HepG2 (cell line): ENCODE results near the gene POU2AF3. TPM values are rescaled to one million over a fixed set of nuclear protein-coding genes. Genes with fewer than 3 reads are reported as not detected.

Source experiments
- ARHGAP35 ChIP-seq: sonication (generic); formaldehyde crosslinking; IDR thresholded peaks from 2 replicates; pipeline ENCODE4 v1.9.0; 2022; ENCODE audit warnings: mild to moderate bottlenecking, inconsistent platforms, moderate library complexity, missing genetic modification reagents, borderline replicate concordance
- ETV5 ChIP-seq: IDR thresholded peaks from 2 replicates; pipeline ENCODE4 v1.6.1; 2018; ENCODE audit warnings: missing biosample characterization, missing genetic modification reagents, inconsistent platforms, borderline replicate concordance
- FOXA1 ChIP-seq, 2 experiments: fragments of 450-650 bp in 1 of 2; sonication (generic) in 1 of 2; formaldehyde crosslinking in 1 of 2; IDR thresholded peaks; 2 replicates each; pipeline versions ENCODE4 v1.4.0 to v1.6.1; 2016 to 2020; ENCODE audit warnings: missing genetic modification reagents in 1 of 2
- KLF12 ChIP-seq: sonication (generic); formaldehyde crosslinking; IDR thresholded peaks from 2 replicates; pipeline ENCODE4 v1.4.0; 2020; ENCODE audit warnings: missing genetic modification reagents, borderline replicate concordance
- NAIF1 ChIP-seq: sonication (generic); formaldehyde crosslinking; IDR thresholded peaks from 2 replicates; pipeline ENCODE4 v1.5.0; 2020; ENCODE audit warnings: mild to moderate bottlenecking, missing genetic modification reagents, borderline replicate concordance
- NFATC3 ChIP-seq: sonication (generic); formaldehyde crosslinking; IDR thresholded peaks from 2 replicates; pipeline ENCODE4 v1.5.1; 2020; ENCODE audit warnings: mild to moderate bottlenecking, missing genetic modification reagents
- RFXAP ChIP-seq: sonication (generic); formaldehyde crosslinking; IDR thresholded peaks from 2 replicates; pipeline ENCODE4 v1.4.0; 2020; ENCODE audit warnings: missing genetic modification reagents, borderline replicate concordance
- SALL1 ChIP-seq: sonication (generic); formaldehyde crosslinking; IDR thresholded peaks from 2 replicates; pipeline ENCODE4 v1.8.0; 2022; ENCODE audit warnings: mild to moderate bottlenecking, missing genetic modification reagents
- SOX5 ChIP-seq: IDR thresholded peaks from 2 replicates; pipeline ENCODE4 v1.6.1; 2016; ENCODE audit warnings: borderline replicate concordance
- SOX6 ChIP-seq, 2 experiments: fragments of 450-650 bp in 1 of 2; sonication (generic) in 1 of 2; formaldehyde crosslinking in 1 of 2; IDR thresholded peaks; 2 replicates each; pipeline versions ENCODE4 v1.4.0 to v1.6.1; 2017 to 2020; ENCODE audit warnings: antibody characterized with exemption in 1 of 2, mild to moderate bottlenecking in 1 of 2, missing genetic modification reagents in 1 of 2
- ZNF205 ChIP-seq: IDR thresholded peaks from 2 replicates; pipeline ENCODE4 v1.6.1; 2018; ENCODE audit warnings: missing biosample characterization, missing genetic modification reagents
- ZNF30 ChIP-seq: sonication (generic); formaldehyde crosslinking; IDR thresholded peaks from 2 replicates; pipeline ENCODE4 v1.5.0; 2020; ENCODE audit warnings: mild to moderate bottlenecking, missing genetic modification reagents
- ZNF644 ChIP-seq: IDR thresholded peaks from 2 replicates; pipeline ENCODE4 v1.6.1; 2016; ENCODE audit warnings: low read depth
- polyA plus RNA-seq, 8 experiments: library from polyadenylated mRNA; depleted of rRNA in 3 of 8; stranded (reverse) in 7 of 8; unstranded in 1 of 8; fragments of >200 nt; fragmentation: Illumina TruSeq in 4 of 8; extraction: Trizol in 4 of 8; gene quantifications; 2 replicates each; pipeline versions ENCODE4 v1.2.1 to v1.2.3, GENCODE V29; 2011 to 2016; ENCODE audit warnings: low read depth in 4 of 8, missing spikeins in 1 of 8, mixed read lengths in 1 of 8; ENCODE audit not compliant: insufficient read depth in 1 of 8
- total RNA-seq, 5 experiments: library from RNA; depleted of rRNA; stranded (reverse); fragments of >200 nt; fragmentation: Illumina TruSeq; extraction: Trizol; gene quantifications; 2 replicates each; pipeline ENCODE4 v1.2.3, GENCODE V29; 2016; ENCODE audit warnings: low read depth in 1 of 5
- TF ChIP-seq, protein P1 (sequence below): sonication (generic); formaldehyde crosslinking; IDR thresholded peaks from 2 replicates; pipeline ENCODE4 v1.4.0; 2020; ENCODE audit warnings: missing genetic modification reagents, borderline replicate concordance
- TF ChIP-seq, protein P2 (sequence below): sonication (generic); formaldehyde crosslinking; IDR thresholded peaks from 2 replicates; pipeline ENCODE4 v1.4.0; 2020; ENCODE audit warnings: missing genetic modification reagents
- TF ChIP-seq, protein P3 (sequence below): sonication (generic); formaldehyde crosslinking; IDR thresholded peaks from 2 replicates; pipeline ENCODE4 v1.5.1; 2020; ENCODE audit warnings: missing genetic modification reagents, mild to moderate bottlenecking, borderline replicate concordance
- TF ChIP-seq, protein P4 (sequence below): sonication (generic); formaldehyde crosslinking; IDR thresholded peaks from 2 replicates; pipeline ENCODE4 v1.4.0; 2020; ENCODE audit warnings: mild to moderate bottlenecking, missing genetic modification reagents
- TF ChIP-seq, protein P5 (sequence below): sonication (generic); formaldehyde crosslinking; IDR thresholded peaks from 2 replicates; pipeline ENCODE4 v1.8.1; 2022; ENCODE audit warnings: mild to moderate bottlenecking, missing genetic modification reagents

The POU2AF3 gene
- total and polyA plus RNA-seq, 2 of the 13 experiments (the other 11 are each of a cell fraction or from before 2014, with no cell fraction given): 7.8 to 71.2 TPM

GRCh38 chr11:111351374-111352055, 53.2 kb downstream of the POU2AF3 start (continued):
- TF ChIP-seq, protein P1, sequence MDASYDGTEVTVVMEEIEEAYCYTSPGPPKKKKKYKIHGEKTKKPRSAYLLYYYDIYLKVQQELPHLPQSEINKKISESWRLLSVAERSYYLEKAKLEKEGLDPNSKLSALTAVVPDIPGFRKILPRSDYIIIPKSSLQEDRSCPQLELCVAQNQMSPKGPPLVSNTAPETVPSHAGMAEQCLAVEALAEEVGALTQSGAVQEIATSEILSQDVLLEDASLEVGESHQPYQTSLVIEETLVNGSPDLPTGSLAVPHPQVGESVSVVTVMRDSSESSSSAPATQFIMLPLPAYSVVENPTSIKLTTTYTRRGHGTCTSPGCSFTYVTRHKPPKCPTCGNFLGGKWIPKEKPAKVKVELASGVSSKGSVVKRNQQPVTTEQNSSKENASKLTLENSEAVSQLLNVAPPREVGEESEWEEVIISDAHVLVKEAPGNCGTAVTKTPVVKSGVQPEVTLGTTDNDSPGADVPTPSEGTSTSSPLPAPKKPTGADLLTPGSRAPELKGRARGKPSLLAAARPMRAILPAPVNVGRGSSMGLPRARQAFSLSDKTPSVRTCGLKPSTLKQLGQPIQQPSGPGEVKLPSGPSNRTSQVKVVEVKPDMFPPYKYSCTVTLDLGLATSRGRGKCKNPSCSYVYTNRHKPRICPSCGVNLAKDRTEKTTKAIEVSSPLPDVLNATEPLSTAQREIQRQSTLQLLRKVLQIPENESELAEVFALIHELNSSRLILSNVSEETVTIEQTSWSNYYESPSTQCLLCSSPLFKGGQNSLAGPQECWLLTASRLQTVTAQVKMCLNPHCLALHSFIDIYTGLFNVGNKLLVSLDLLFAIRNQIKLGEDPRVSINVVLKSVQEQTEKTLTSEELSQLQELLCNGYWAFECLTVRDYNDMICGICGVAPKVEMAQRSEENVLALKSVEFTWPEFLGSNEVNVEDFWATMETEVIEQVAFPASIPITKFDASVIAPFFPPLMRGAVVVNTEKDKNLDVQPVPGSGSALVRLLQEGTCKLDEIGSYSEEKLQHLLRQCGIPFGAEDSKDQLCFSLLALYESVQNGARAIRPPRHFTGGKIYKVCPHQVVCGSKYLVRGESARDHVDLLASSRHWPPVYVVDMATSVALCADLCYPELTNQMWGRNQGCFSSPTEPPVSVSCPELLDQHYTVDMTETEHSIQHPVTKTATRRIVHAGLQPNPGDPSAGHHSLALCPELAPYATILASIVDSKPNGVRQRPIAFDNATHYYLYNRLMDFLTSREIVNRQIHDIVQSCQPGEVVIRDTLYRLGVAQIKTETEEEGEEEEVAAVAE: 0 out of 2 replicates have a peak, but pooled peaks have one; percentile 32
- TF ChIP-seq ARHGAP35 (CRISPR knock-in tag) (no peak), NAIF1 (CRISPR knock-in tag) (no peak), RFXAP (no peak), NFATC3 (no peak), SOX5 (CRISPR knock-in tag) (0 out of 2 replicates have a peak, but pooled peaks have one; percentile 45), ZNF644 (CRISPR knock-in tag) (peak; percentile 44; the same call in 1 of the 2 replicates), ZNF30 (CRISPR knock-in tag) (no peak), SOX6 (IDR thresholded peaks at IDR 0.05) (no peak), SOX6 (CRISPR knock-in tag; IDR thresholded peaks at IDR 0.05) (peak; percentile 42), ETV5 (CRISPR knock-in tag) (peak; percentile 38; the same call in 1 of the 2 replicates), FOXA1 (IDR thresholded peaks at IDR 0.05) (no peak), FOXA1 (CRISPR knock-in tag; IDR thresholded peaks at IDR 0.05) (peak; percentile 86), SALL1 (CRISPR knock-in tag) (peak; percentile 81), KLF12 (CRISPR knock-in tag) (no peak), ZNF205 (CRISPR knock-in tag) (no peak)
- TF ChIP-seq, protein P2, sequence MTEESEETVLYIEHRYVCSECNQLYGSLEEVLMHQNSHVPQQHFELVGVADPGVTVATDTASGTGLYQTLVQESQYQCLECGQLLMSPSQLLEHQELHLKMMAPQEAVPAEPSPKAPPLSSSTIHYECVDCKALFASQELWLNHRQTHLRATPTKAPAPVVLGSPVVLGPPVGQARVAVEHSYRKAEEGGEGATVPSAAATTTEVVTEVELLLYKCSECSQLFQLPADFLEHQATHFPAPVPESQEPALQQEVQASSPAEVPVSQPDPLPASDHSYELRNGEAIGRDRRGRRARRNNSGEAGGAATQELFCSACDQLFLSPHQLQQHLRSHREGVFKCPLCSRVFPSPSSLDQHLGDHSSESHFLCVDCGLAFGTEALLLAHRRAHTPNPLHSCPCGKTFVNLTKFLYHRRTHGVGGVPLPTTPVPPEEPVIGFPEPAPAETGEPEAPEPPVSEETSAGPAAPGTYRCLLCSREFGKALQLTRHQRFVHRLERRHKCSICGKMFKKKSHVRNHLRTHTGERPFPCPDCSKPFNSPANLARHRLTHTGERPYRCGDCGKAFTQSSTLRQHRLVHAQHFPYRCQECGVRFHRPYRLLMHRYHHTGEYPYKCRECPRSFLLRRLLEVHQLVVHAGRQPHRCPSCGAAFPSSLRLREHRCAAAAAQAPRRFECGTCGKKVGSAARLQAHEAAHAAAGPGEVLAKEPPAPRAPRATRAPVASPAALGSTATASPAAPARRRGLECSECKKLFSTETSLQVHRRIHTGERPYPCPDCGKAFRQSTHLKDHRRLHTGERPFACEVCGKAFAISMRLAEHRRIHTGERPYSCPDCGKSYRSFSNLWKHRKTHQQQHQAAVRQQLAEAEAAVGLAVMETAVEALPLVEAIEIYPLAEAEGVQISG (CRISPR knock-in tag): 0 out of 2 replicates have a peak, but pooled peaks have one; percentile 26
- TF ChIP-seq, protein P3, sequence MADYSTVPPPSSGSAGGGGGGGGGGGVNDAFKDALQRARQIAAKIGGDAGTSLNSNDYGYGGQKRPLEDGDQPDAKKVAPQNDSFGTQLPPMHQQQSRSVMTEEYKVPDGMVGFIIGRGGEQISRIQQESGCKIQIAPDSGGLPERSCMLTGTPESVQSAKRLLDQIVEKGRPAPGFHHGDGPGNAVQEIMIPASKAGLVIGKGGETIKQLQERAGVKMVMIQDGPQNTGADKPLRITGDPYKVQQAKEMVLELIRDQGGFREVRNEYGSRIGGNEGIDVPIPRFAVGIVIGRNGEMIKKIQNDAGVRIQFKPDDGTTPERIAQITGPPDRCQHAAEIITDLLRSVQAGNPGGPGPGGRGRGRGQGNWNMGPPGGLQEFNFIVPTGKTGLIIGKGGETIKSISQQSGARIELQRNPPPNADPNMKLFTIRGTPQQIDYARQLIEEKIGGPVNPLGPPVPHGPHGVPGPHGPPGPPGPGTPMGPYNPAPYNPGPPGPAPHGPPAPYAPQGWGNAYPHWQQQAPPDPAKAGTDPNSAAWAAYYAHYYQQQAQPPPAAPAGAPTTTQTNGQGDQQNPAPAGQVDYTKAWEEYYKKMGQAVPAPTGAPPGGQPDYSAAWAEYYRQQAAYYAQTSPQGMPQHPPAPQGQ (CRISPR knock-in tag): no peak
- TF ChIP-seq, protein P4, sequence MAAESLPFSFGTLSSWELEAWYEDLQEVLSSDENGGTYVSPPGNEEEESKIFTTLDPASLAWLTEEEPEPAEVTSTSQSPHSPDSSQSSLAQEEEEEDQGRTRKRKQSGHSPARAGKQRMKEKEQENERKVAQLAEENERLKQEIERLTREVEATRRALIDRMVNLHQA: no peak
- TF ChIP-seq, protein P5, sequence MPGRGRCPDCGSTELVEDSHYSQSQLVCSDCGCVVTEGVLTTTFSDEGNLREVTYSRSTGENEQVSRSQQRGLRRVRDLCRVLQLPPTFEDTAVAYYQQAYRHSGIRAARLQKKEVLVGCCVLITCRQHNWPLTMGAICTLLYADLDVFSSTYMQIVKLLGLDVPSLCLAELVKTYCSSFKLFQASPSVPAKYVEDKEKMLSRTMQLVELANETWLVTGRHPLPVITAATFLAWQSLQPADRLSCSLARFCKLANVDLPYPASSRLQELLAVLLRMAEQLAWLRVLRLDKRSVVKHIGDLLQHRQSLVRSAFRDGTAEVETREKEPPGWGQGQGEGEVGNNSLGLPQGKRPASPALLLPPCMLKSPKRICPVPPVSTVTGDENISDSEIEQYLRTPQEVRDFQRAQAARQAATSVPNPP (CRISPR knock-in tag): no peak
